DOHH2 (cell line): ENCODE measurements around the gene TMEM164.

Source experiments
- EZH2phosphoT487 ChIP-seq: fragments of 200-600 bp; sonication (generic); IDR thresholded peaks from 2 replicates; pipeline ENCODE4 v1.6.1; 2017; ENCODE audit warnings: borderline replicate concordance, mild to moderate bottlenecking, antibody characterized with exemption, low read length, moderate library complexity, mixed read lengths
- TF ChIP-seq, protein P1 (sequence below): fragments of 200-600 bp; sonication (generic); IDR thresholded peaks from one replicate; pipeline ENCODE4 v1.5.1; 2014; ENCODE audit warnings: antibody characterized with exemption, mild to moderate bottlenecking, low read depth, low read length; ENCODE audit not compliant: poor library complexity, severe bottlenecking

GRCh38 chrX:110125446-110126162 lies 122.7 kb downstream of the TMEM164 start:
- TF ChIP-seq, protein P1, sequence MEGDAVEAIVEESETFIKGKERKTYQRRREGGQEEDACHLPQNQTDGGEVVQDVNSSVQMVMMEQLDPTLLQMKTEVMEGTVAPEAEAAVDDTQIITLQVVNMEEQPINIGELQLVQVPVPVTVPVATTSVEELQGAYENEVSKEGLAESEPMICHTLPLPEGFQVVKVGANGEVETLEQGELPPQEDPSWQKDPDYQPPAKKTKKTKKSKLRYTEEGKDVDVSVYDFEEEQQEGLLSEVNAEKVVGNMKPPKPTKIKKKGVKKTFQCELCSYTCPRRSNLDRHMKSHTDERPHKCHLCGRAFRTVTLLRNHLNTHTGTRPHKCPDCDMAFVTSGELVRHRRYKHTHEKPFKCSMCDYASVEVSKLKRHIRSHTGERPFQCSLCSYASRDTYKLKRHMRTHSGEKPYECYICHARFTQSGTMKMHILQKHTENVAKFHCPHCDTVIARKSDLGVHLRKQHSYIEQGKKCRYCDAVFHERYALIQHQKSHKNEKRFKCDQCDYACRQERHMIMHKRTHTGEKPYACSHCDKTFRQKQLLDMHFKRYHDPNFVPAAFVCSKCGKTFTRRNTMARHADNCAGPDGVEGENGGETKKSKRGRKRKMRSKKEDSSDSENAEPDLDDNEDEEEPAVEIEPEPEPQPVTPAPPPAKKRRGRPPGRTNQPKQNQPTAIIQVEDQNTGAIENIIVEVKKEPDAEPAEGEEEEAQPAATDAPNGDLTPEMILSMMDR = no peak
- TF ChIP-seq EZH2phosphoT487 = no peak
